GM23338 (cell line): ENCODE results near the gene CLCN4. TPM values are rescaled to one million over a fixed set of nuclear protein-coding genes. Genes with fewer than 3 reads are reported as not detected.

Experiments
- ATAC-seq: fragments of 200-7000 bp; cut with Tn5 transposase; 3 replicates; pipeline ENCODE4 v1.9.1; 2020
- DNase-seq: peaks from one replicate; pipeline ENCODE4 v3.0.0-alpha.2; 2015; ENCODE audit warnings: low spot score
- H2AFZ ChIP-seq: fragments of 200-600 bp; sonication (generic); 2 replicates; pipeline ENCODE4 v1.8.0; 2016; ENCODE audit warnings: antibody characterized with exemption, mild to moderate bottlenecking, moderate library complexity
- H3F3A ChIP-seq: fragments of 200-600 bp; sonication (generic); replicated peaks from 2 replicates; pipeline ENCODE4 v1.8.0; 2017; ENCODE audit warnings: antibody characterized with exemption, mixed run types, low read depth
- H3K27ac ChIP-seq: fragments of 200-600 bp; sonication (generic); 2 replicates; pipeline ENCODE4 v1.6.1; 2016; ENCODE audit warnings: low read depth
- H3K27me3 ChIP-seq: fragments of 200-600 bp; sonication (generic); 2 replicates; pipeline ENCODE4 v1.8.0; 2016; ENCODE audit warnings: mild to moderate bottlenecking, mixed run types, moderate library complexity; ENCODE audit not compliant: insufficient read depth
- H3K36me3 ChIP-seq: fragments of 200-600 bp; sonication (generic); 2 replicates; pipeline ENCODE4 v1.8.0; 2016; ENCODE audit warnings: mild to moderate bottlenecking; ENCODE audit not compliant: insufficient read depth
- H3K4me1 ChIP-seq: fragments of 200-600 bp; sonication (generic); 2 replicates; pipeline ENCODE4 v1.8.0; 2016; ENCODE audit warnings: mild to moderate bottlenecking, moderate library complexity; ENCODE audit not compliant: insufficient read depth
- H3K4me2 ChIP-seq: fragments of 200-600 bp; sonication (generic); 2 replicates; pipeline ENCODE4 v1.7.1; 2017; ENCODE audit warnings: mixed run types
- H3K4me3 ChIP-seq: fragments of 200-600 bp; sonication (generic); 2 replicates; pipeline ENCODE4 v1.6.1; 2016; ENCODE audit warnings: mixed run types
- H3K79me2 ChIP-seq: fragments of 200-600 bp; sonication (generic); replicated peaks from 2 replicates; pipeline ENCODE4 v1.8.0; 2017; ENCODE audit warnings: mild to moderate bottlenecking; ENCODE audit not compliant: insufficient read depth
- H3K9me2 ChIP-seq: fragments of 200-600 bp; sonication (generic); 2 replicates; pipeline ENCODE4 v1.8.0; 2017; ENCODE audit not compliant: insufficient read depth
- H4K20me1 ChIP-seq: fragments of 200-600 bp; sonication (generic); replicated peaks from 2 replicates; pipeline ENCODE4 v1.8.0; 2017; ENCODE audit warnings: mild to moderate bottlenecking; ENCODE audit not compliant: insufficient read depth
- H3K27ac Mint-ChIP-seq: 2 replicates; pipeline ENCODE4 v1.8.0; 2020; ENCODE audit warnings: inconsistent platforms, mild to moderate bottlenecking, moderate library complexity, mixed read lengths
- H3K27me3 Mint-ChIP-seq: 3 replicates; pipeline ENCODE4 v1.8.0; 2022; ENCODE audit warnings: low read depth, mild to moderate bottlenecking, moderate library complexity, mixed read lengths, inconsistent platforms; ENCODE audit not compliant: insufficient read depth, poor library complexity
- H3K36me3 Mint-ChIP-seq: 3 replicates; pipeline ENCODE4 v1.8.0; 2021; ENCODE audit warnings: low read depth, mild to moderate bottlenecking, inconsistent platforms, moderate library complexity, mixed read lengths
- H3K4me1 Mint-ChIP-seq: 3 replicates; pipeline ENCODE4 v1.8.0; 2020; ENCODE audit warnings: mild to moderate bottlenecking, inconsistent platforms, mixed read lengths
- H3K4me3 Mint-ChIP-seq: 3 replicates; pipeline ENCODE4 v1.8.0; 2021; ENCODE audit warnings: moderate library complexity, mild to moderate bottlenecking, inconsistent platforms, mixed read lengths
- H3K9me3 Mint-ChIP-seq: 3 replicates; pipeline ENCODE4 v1.8.0; 2020; ENCODE audit warnings: moderate library complexity, mild to moderate bottlenecking, inconsistent platforms, mixed read lengths
- CREB1 ChIP-seq: fragments of 250-450 bp; sonication (Bioruptor Pico); IDR thresholded peaks from 2 replicates; pipeline ENCODE4 v1.5.0; 2020; ENCODE audit warnings: low read depth, mild to moderate bottlenecking, moderate library complexity
- CTCF ChIP-seq, 2 experiments: fragments of 200-600 bp in 1 of 2; sonication (generic) in 1 of 2; conservative IDR thresholded peaks; 2 replicates each; pipeline versions ENCODE4 v1.5.1 to v1.6.1; 2016 to 2017; ENCODE audit warnings: antibody characterized with exemption in 2 of 2, low read depth in 2 of 2, mild to moderate bottlenecking in 2 of 2, moderate library complexity in 1 of 2
- EZH2 ChIP-seq: fragments of 200-600 bp; sonication (generic); IDR thresholded peaks from one replicate; pipeline ENCODE4 v1.8.0; 2017; ENCODE audit warnings: antibody characterized with exemption, mild to moderate bottlenecking, low read depth; ENCODE audit not compliant: unreplicated experiment
- EZH2phosphoT487 ChIP-seq: fragments of 200-600 bp; sonication (generic); IDR thresholded peaks from one replicate; pipeline ENCODE4 v1.8.1; 2018; ENCODE audit warnings: antibody characterized with exemption; ENCODE audit not compliant: unreplicated experiment
- JUNB ChIP-seq: IDR thresholded peaks from one replicate; pipeline ENCODE4 v1.6.1; 2016; ENCODE audit warnings: antibody characterized with exemption; ENCODE audit not compliant: unreplicated experiment
- NANOG ChIP-seq: IDR thresholded peaks from 2 replicates; pipeline ENCODE4 v1.6.1; 2016; ENCODE audit warnings: antibody characterized with exemption, borderline replicate concordance
- POLR2AphosphoS5 ChIP-seq: IDR thresholded peaks from 2 replicates; pipeline ENCODE4 v1.6.1; 2016; ENCODE audit warnings: antibody characterized with exemption, low read depth
- REST ChIP-seq: IDR thresholded peaks from one replicate; pipeline ENCODE4 v1.6.1; 2018; ENCODE audit warnings: antibody characterized with exemption; ENCODE audit not compliant: unreplicated experiment
- STAT1 ChIP-seq: IDR thresholded peaks from one replicate; pipeline ENCODE4 v1.6.1; 2016; ENCODE audit warnings: antibody characterized with exemption; ENCODE audit not compliant: unreplicated experiment
- ZNF114 ChIP-seq: fragments of 250-450 bp; sonication (Bioruptor Pico); IDR thresholded peaks from 2 replicates; pipeline ENCODE4 v1.5.0; 2020; ENCODE audit warnings: mild to moderate bottlenecking, moderate library complexity
- ZNF331 ChIP-seq: fragments of 250-450 bp; sonication (Bioruptor Pico); IDR thresholded peaks from 2 replicates; pipeline ENCODE4 v1.5.0; 2020; ENCODE audit warnings: low read depth, mild to moderate bottlenecking, moderate library complexity
- polyA plus RNA-seq: library from polyadenylated mRNA; unstranded; fragments of >200 nt; fragmentation: Nextera tagmentation; extraction: Ambion mirVana; gene quantifications from 2 replicates; pipeline ENCODE4 v1.2.1, GENCODE V29; 2016
- total RNA-seq: library from RNA; depleted of rRNA; stranded (reverse); fragments of >200 nt; shearing (Covaris generic); gene quantifications from 2 replicates; pipeline ENCODE4 v1.2.3, GENCODE V29; 2014
- TF ChIP-seq, protein P1 (sequence below): fragments of 250-450 bp; sonication (Bioruptor Pico); IDR thresholded peaks from 2 replicates; pipeline ENCODE4 v1.5.0; 2020; ENCODE audit warnings: mild to moderate bottlenecking, moderate library complexity

The CLCN4 gene
- total and polyA plus RNA-seq, 2 experiments from 2014 or later = 1.2 to 4.9 TPM

DNA sequence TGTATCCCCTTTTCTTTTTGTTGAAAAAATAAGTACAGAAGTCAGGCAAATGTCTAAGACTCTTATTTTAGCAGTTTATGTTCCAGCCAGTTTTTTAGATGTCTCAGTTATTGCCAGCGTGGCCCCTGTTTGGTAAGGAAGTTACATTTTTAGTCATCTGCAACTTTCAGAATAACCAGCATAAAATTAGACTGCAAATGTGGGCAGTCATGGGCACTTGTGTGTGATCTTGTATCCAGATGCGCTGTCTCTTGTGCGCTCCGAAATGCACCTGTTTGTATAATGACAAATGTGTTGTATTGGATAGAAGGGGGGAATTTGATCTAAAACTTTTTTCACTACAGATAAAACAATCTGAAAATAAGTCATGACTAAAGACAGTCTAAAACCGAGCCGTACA, 44.3 kb upstream of the CLCN4 start:
- no peak for TF ChIP-seq EZH2phosphoT487
- TF ChIP-seq CREB1 = no peak
- TF ChIP-seq ZNF114 = no peak
- no peak for TF ChIP-seq STAT1
- no peak for TF ChIP-seq JUNB
- TF ChIP-seq POLR2AphosphoS5 = no peak
- no peak for TF ChIP-seq ZNF331
- no peak for TF ChIP-seq CTCF (conservative IDR thresholded peaks at IDR 0.05; ENCODE audit: low read depth in 2 of 2)
- no peak for TF ChIP-seq NANOG
- no peak for TF ChIP-seq EZH2
- TF ChIP-seq, protein P1, sequence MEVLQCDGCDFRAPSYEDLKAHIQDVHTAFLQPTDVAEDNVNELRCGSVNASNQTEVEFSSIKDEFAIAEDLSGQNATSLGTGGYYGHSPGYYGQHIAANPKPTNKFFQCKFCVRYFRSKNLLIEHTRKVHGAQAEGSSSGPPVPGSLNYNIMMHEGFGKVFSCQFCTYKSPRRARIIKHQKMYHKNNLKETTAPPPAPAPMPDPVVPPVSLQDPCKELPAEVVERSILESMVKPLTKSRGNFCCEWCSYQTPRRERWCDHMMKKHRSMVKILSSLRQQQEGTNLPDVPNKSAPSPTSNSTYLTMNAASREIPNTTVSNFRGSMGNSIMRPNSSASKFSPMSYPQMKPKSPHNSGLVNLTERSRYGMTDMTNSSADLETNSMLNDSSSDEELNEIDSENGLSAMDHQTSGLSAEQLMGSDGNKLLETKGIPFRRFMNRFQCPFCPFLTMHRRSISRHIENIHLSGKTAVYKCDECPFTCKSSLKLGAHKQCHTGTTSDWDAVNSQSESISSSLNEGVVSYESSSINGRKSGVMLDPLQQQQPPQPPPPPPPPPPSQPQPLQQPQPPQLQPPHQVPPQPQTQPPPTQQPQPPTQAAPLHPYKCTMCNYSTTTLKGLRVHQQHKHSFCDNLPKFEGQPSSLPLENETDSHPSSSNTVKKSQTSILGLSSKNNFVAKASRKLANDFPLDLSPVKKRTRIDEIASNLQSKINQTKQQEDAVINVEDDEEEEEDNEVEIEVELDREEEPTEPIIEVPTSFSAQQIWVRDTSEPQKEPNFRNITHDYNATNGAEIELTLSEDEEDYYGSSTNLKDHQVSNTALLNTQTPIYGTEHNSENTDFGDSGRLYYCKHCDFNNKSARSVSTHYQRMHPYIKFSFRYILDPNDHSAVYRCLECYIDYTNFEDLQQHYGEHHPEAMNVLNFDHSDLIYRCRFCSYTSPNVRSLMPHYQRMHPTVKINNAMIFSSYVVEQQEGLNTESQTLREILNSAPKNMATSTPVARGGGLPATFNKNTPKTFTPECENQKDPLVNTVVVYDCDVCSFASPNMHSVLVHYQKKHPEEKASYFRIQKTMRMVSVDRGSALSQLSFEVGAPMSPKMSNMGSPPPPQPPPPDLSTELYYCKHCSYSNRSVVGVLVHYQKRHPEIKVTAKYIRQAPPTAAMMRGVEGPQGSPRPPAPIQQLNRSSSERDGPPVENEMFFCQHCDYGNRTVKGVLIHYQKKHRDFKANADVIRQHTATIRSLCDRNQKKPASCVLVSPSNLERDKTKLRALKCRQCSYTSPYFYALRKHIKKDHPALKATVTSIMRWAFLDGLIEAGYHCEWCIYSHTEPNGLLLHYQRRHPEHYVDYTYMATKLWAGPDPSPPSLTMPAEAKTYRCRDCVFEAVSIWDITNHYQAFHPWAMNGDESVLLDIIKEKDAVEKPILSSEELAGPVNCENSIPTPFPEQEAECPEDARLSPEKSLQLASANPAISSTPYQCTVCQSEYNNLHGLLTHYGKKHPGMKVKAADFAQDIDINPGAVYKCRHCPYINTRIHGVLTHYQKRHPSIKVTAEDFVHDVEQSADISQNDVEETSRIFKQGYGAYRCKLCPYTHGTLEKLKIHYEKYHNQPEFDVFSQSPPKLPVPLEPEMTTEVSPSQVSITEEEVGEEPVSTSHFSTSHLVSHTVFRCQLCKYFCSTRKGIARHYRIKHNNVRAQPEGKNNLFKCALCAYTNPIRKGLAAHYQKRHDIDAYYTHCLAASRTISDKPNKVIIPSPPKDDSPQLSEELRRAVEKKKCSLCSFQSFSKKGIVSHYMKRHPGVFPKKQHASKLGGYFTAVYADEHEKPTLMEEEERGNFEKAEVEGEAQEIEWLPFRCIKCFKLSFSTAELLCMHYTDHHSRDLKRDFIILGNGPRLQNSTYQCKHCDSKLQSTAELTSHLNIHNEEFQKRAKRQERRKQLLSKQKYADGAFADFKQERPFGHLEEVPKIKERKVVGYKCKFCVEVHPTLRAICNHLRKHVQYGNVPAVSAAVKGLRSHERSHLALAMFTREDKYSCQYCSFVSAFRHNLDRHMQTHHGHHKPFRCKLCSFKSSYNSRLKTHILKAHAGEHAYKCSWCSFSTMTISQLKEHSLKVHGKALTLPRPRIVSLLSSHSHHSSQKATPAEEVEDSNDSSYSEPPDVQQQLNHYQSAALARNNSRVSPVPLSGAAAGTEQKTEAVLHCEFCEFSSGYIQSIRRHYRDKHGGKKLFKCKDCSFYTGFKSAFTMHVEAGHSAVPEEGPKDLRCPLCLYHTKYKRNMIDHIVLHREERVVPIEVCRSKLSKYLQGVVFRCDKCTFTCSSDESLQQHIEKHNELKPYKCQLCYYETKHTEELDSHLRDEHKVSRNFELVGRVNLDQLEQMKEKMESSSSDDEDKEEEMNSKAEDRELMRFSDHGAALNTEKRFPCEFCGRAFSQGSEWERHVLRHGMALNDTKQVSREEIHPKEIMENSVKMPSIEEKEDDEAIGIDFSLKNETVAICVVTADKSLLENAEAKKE (CRISPR knock-in tag) = no peak
- TF ChIP-seq REST = no peak
- no peak overlapping the region for H3K4me3 Mint-ChIP-seq

More for the DNA sequence above, 44.3 kb upstream of the CLCN4 start:
- Mint-ChIP-seq H3K9me3 (peaks cover 4% of the 10 kb centered on the region; the same call in 1 of the 3 replicates), H3K36me3 (peaks cover 32% of the 10 kb centered on the region), H3K27me3 (peaks cover 3% of the 10 kb centered on the region), H3K4me1 (peaks cover 9% of the 10 kb centered on the region; the same call in 2 of the 3 replicates), H3K27ac (no peak overlapping the region)
- no peak overlapping the region for H3K27ac ChIP-seq
- no peaks in the 10 kb centered on the region; the same call in 1 of the 2 replicates for H3K36me3 ChIP-seq
- H3F3A ChIP-seq = no peaks in the 10 kb centered on the region
- ATAC-seq = no peak
- no peaks in the 10 kb centered on the region for H3K9me2 ChIP-seq
- DNase-seq = no peak
- no peaks in the 10 kb centered on the region for H3K79me2 ChIP-seq
- H3K4me2 ChIP-seq = no peak overlapping the region
- H3K27me3 ChIP-seq = no peaks in the 10 kb centered on the region
- no peaks in the 10 kb centered on the region for H4K20me1 ChIP-seq
- H3K4me1 ChIP-seq = no peaks in the 10 kb centered on the region
- H2AFZ ChIP-seq = no peak overlapping the region
- no peak overlapping the region for H3K4me3 ChIP-seq
